Tibial artery (tissue), 4 donors: ENCODE data around the gene TRMT44.

Experiments
- DNase-seq, 2 donors: peaks; one replicate each; pipeline ENCODE4 v3.0.0-alpha.2; 2019
- H3K27ac ChIP-seq, 2 donors: fragments of 200-600 bp; sonication (generic) in 1 of 2; 1 replicate in 1 of 2; 2 replicates in 1 of 2; pipeline ENCODE4 v1.5.1; 2018 to 2019; ENCODE audit warnings: mild to moderate bottlenecking in 1 of 2
- H3K27me3 ChIP-seq, 2 donors: fragments of 200-600 bp; sonication (generic) in 1 of 2; one replicate each; pipeline versions ENCODE4 v1.5.1 to v1.6.0; 2016 to 2019
- H3K36me3 ChIP-seq, 3 donors: fragments of 200-600 bp; sonication (generic) in 2 of 3; one replicate each; pipeline ENCODE4 v1.5.1; 2016 to 2019; ENCODE audit warnings: mild to moderate bottlenecking in 2 of 3
- H3K4me1 ChIP-seq, 4 donors: fragments of 200-600 bp; sonication (generic) in 2 of 4; 1 replicate in 3 of 4; 2 replicates in 1 of 4; pipeline ENCODE4 v1.5.1; 2016 to 2019
- H3K4me3 ChIP-seq, 2 donors: fragments of 200-600 bp; sonication (generic) in 1 of 2; 1 replicate in 1 of 2; 2 replicates in 1 of 2; pipeline ENCODE4 v1.5.1; 2018 to 2019; ENCODE audit warnings: mild to moderate bottlenecking in 2 of 2
- H3K9me3 ChIP-seq, 3 donors: fragments of 200-600 bp; sonication (generic) in 1 of 3; one replicate each; pipeline ENCODE4 v1.5.1; 2016 to 2019
- CTCF ChIP-seq, 2 experiments: fragments of 200-600 bp in 1 of 2; fragments of 450-650 bp in 1 of 2; IDR thresholded peaks; one replicate each; pipeline ENCODE4 v1.5.1; 2017 to 2019; ENCODE audit warnings: antibody characterized with exemption in 2 of 2, mild to moderate bottlenecking in 1 of 2, moderate library complexity in 1 of 2
- intact Hi-C: fragments of 100-400 bp; cut with DNase I; formaldehyde crosslinking; loops from one replicate; pipeline ENCODE4 v1.15.0; 2023; ENCODE audit warnings: low total_unique reads

Gene TRMT44

DNA sequence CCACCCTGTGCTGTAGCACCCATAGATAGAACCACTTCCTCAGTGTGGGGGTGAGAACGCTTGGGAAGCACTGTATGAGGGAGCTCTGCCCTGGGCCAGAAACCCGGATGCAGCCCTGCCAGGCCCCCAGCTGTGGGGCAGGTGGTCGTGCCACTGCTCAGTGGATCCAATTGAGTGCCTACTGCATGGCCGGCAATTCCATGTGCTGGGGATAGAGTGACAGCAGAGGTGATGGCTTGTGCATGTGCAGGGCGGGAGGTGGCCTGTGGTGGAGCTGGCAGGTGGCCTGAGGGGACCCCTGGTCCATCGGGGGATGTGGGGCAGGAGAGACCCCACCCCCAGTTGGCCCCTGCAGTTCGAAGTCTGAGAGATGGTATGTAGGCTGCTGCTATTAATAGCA lies 60.4 kb downstream of the TRMT44 start:
- no peak overlapping the region for H3K4me3 ChIP-seq
- no peak for DNase-seq
- no peak overlapping the region for H3K27ac ChIP-seq
- no peaks in the 10 kb centered on the region for H3K36me3 ChIP-seq
- intact Hi-C loops, result no loop called here
- no peak for TF ChIP-seq CTCF (IDR thresholded peaks at IDR 0.05)
- H3K9me3 ChIP-seq, result no peaks in the 10 kb centered on the region
- H3K27me3 ChIP-seq, result peaks cover 0 to 9% of the 10 kb centered on the region in 2 donors
- H3K4me1 ChIP-seq, result peaks cover 0 to 35% (median 17%) of the 10 kb centered on the region in 4 donors

DNA sequence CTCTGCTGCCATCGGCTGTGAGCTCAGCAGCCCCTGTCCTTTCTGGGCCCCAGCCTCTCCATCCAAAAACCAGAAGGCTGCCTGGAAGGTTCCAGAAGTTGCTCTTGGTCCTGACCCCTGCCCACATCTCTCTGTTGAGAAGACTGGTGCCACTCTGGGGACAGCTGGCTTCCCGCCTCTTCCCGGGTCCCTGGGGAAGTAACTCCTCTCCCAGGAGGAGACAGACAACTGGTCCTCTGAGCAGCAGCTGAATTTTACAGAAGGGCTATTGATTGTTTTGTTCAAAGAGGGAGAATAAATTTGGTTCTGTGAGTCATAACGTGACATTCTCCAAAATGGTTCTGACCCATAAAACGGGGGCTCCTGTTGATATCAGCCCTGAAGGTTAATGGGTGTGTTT lies 61.2 kb downstream of the TRMT44 start:
- no peak for DNase-seq
- Histone ChIP-seq H3K4me1 (peaks cover 0 to 43% (median 26%) of the 10 kb centered on the region in 4 donors), H3K36me3 (no peaks in the 10 kb centered on the region), H3K4me3 (no peak overlapping the region), H3K9me3 (no peaks in the 10 kb centered on the region), H3K27me3 (peaks cover 0 to 9% of the 10 kb centered on the region in 2 donors), H3K27ac (no peak overlapping the region)
- no peak for TF ChIP-seq CTCF (IDR thresholded peaks at IDR 0.05)
- intact Hi-C loops, result no loop called here

DNA sequence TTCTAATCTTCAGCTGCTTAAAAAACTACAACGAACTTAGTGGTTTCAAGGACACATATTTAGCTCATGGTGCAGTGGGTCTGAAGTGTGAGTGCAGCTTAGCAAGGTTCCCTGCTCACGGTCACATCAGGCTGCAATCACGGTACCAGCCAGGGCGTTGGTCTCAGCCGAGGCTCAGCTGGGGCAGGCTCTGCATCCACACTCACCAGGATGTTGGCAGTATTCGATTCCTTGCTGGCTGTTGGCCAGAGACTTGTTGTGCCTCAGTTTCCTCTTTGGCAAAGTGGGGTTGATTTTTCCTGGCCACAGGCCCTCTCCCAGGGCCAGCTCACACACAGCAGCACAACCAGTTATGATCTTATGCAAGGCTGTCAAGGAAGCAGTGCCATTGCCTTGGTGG lies 61.8 kb downstream of the TRMT44 start:
- H3K4me3 ChIP-seq, result no peak overlapping the region
- H3K27me3 ChIP-seq, result peaks cover 0 to 9% of the 10 kb centered on the region in 2 donors
- H3K27ac ChIP-seq, result no peak overlapping the region
- no peak for TF ChIP-seq CTCF (IDR thresholded peaks at IDR 0.05)
- no peaks in the 10 kb centered on the region for H3K9me3 ChIP-seq
- H3K36me3 ChIP-seq, result no peaks in the 10 kb centered on the region
- intact Hi-C loops, result no loop called here
- peaks cover 0 to 49% (median 32%) of the 10 kb centered on the region in 4 donors for H3K4me1 ChIP-seq
- no peak for DNase-seq

DNA sequence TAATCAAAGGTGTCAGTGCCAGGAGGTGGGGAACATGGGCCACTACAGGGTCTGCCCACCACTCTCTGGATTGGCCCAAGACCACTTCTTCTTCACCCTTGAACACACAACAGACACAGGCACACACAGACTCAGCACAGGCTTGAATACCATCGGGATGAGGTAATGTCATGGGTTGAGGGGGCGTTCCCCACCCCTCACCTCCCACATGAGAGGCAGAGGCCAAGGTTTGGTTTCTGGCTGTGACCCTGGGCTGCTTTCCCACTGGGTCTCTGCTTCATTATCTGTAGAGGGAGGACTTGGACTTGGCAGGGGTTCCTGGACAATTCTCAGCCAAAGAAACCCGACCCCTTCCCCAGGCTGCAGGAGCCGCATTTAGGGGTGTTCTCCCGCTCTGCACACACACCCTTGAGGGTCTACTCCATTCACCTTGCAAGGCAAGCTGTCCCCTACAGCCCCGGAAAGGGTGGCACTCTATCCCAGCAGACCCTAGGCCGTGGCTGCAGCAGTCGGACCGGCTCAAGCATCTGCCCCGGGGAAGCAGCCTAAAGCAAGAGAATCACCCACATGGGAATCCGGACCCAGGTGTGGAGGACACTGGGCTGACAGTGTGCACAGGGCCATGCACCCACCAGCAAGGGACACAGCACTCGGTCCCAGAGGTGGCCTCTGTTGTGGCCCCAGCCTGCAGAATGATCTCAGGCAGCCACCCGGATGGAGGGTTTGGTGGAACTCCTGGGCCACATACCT lies 62.4 kb downstream of the TRMT44 start:
- Histone ChIP-seq H3K9me3 (no peaks in the 10 kb centered on the region), H3K4me3 (no peak overlapping the region), H3K36me3 (no peaks in the 10 kb centered on the region), H3K27me3 (peaks cover 0 to 9% of the 10 kb centered on the region in 2 donors), H3K4me1 (peaks cover 0 to 55% (median 36%) of the 10 kb centered on the region in 4 donors), H3K27ac (no peak overlapping the region)
- intact Hi-C loops, result no loop called here
- TF ChIP-seq CTCF (IDR thresholded peaks at IDR 0.05), result no peak
- no peak for DNase-seq

- Histone ChIP-seq H3K4me3 (no peak overlapping the region), H3K9me3 (no peaks in the 10 kb centered on the region), H3K27ac (no peak overlapping the region), H3K4me1 (peaks cover 0 to 58% (median 36%) of the 10 kb centered on the region in 4 donors), H3K27me3 (peaks cover 0 to 4% of the 10 kb centered on the region in 2 donors), H3K36me3 (no peaks in the 10 kb centered on the region)
- intact Hi-C loops, result no loop called here
- no peak for DNase-seq
- TF ChIP-seq CTCF (IDR thresholded peaks at IDR 0.05), result no peak
These were observed 63.2 kb downstream of the TRMT44 start for GRCh38 chr4:8503801-8504200.
